HG02938 (cell line): ENCODE measurements around the gene GJA8.
"Not testable (repeated sequence)": the region's sequence is repeated elsewhere in the genome, so short reads cannot be mapped to it uniquely, and the experiment has no call there.

Experiments used
- ATAC-seq: cut with Tn5 transposase; IDR thresholded peaks from one replicate; pipeline ENCODE4 v1.9.1; 2021; ENCODE audit warnings: mild to moderate bottlenecking, moderate library complexity; ENCODE audit not compliant: unreplicated experiment

GJA8 gene

DNA sequence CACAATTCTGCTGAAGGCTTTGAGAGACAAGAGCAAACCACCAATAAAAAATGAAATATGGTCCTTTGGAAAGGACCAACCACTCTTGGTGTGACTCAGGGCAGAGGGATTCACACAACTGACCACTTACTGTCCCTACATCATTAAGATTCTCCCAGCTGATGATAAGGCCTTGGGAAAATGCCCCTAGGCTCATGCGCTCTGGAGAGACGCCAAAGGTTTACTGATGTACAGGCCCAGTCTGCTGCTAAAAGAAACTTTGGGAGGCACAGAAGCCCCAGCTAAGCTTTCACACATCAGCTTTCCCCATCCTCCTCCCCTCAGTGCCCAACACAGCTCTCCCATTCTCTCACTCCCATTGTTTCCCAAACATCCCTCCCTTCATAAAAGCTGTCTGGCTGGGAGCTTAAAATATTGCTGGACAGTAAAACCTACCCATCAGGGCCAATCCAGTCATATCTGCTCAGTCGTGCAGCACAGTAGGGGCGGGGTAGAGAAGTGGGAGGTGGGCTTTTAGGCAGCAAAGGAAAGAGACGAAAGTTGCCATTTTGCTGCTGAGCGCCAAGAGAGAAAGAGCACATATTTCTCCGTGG, at the start of gene GJA8:
TSS of gene GJA8 (plus strand) at position 543 of the 593 bp plus-strand sequence. CDS start 5,161 bp downstream, outside the sequence.
- no peak for ATAC-seq

DNA sequence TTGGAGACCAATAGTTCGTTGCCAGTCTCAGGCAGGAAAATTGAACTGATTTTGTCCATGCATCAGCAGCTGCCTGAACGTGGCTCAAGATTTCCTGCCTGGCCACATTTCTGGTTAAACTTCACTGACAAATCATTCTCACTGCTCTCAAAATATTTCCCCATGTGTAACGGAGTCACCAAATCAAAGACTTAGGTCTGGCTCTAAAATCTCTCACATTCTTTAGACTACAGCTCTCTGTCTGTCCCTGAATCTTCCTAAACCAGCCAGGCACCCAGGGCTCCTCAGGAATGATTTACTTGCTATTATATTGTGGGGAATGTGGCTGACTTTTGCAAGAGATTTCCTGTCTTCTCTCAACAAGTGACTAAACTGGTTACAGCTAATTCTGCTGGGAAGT, 49.2 kb upstream of the GJA8 start:
- no peak for ATAC-seq

DNA sequence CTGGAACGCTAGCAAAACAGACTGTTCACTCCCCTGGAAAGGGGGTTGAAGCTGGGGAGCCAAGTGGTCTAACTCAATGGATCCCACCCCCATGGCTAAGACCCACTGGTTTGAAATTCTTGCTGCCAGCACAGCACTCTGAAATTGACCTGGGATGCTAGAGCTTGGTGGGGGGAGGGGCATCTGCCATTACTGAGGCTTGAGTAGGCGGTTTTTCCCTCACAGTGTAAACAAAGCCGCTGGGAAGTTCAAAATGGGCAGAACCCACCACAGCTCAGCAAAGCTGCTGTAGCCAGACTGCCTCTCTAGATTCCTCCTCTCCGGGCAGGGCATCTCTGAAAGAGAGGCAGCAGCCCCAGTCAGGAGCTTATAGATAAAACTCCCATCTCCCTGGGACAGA, 47.6 kb upstream of the GJA8 start:
- not testable (repeated sequence) for ATAC-seq

DNA sequence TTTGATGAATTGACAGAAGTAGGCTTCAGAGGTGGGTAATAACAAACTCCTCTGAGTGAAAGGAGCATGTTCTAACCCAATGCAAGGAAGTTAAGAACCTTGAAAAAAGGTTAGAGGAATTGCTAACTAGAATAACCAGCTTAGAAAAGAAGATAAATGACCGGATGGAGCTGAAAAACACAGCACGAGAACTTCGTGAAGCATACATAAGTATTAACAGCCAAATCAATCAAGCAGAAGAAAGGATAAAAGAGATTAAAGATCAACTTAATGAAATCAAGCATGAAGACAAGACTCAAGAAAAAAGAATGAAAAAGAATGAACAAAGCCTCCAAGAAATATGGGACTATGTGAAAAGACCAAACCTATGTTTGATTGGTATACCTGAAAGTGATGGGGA, 46.6 kb upstream of the GJA8 start:
- ATAC-seq, result not testable (repeated sequence)

DNA sequence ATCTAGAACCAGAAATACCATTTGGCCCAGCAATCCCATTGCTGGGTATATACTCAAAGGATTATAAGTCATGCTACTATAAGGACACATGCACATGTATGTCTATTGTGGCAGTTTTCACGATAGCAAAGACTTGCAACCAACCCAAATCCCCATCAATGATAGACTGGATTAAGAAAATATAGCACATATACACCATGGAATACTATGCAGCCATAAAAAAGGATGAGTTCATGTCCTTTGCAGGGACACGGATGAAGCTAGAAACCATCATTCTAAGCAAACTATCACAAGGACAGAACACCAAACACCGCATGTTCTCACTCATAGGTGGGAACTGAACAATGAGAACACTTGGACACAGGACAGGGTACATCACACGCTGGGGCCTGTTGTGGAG, 35.4 kb upstream of the GJA8 start:
- not testable (repeated sequence) for ATAC-seq

DNA sequence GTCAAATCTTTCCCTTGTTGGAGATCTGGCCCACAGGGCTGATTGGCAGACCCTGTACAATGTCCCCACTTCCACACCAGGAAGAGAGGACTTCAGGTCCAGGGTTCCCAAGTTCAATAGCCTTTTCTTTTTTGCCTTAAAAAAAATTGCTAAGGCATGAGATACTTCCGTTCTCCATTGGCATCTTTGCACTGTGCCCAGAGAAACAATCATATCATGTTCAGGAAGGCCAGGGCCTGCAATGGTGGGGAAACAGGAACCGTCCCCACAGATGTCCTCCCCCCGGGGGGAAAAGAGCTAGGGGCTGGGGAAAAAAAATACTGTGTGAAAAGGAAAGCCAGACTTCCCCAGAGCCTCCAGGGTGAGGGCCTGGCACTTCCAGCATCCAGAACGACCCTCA, 24.6 kb upstream of the GJA8 start:
- no peak for ATAC-seq

DNA sequence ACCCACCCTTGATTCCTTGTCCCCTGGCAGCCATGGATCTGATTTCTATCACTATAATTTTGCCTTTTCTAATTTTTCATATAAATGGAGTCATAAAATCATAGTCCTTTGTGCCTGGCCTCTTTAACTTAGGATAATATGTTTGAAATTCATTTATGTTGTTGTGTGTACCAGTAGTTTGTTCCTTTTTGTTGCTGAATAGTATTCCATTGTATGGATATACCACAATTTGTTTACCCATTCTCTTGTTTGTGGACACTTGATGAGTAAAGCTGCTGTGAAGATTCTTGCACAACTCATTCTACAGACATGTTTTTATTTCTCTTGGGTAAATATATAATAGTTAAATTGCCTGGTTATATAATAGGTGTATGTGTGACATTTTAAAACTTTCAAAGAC, 22.7 kb upstream of the GJA8 start:
- ATAC-seq, result no peak

DNA sequence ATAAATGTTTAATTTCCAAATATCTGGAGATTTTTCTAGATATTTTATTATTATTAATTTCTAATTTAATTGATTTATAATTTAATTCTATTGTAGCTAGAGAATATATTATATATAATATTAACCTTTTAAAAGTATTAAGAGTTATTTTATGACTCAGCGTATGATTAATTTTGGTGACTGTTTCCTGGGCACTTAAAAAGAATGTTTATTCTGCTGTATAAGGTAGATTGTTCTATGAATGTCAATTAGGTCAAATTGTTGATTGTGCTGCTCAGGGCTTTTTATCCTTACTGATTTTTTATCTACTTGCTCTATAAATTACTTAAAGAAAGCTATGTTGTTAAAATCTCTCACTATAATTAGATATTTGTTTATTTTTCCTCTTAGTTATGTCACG, 20.1 kb upstream of the GJA8 start:
- ATAC-seq, result no peak

DNA sequence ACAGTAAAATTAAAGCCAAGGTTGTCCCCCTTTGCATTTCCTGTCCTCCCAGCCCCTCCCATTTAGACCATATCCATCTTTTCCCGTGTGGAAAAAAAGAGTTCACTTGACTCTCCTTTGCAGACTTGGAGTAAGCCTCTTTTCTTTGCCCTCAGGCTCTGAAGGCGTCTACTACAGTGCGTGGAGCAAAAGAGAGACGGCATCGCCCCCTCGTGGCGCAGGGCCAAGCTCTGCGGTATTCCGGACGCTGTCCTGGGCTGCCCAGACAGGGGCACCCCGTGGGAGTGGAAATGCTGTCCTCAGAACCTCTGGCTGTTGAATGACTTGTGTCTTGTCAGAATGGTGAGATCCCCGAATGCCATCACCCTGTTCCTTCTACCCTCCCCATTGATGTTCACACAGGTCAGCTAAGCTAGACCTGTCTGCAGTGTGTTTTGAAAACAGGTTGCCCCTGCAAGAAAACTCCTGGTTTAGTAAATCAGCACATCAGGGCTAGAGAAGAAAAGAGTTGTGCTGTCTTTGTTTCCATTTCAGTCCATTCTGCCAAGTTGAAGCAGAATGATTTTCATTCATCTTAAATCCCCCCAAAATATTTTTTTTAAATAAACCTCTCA, 12.3 kb upstream of the GJA8 start:
- no peak for ATAC-seq

DNA sequence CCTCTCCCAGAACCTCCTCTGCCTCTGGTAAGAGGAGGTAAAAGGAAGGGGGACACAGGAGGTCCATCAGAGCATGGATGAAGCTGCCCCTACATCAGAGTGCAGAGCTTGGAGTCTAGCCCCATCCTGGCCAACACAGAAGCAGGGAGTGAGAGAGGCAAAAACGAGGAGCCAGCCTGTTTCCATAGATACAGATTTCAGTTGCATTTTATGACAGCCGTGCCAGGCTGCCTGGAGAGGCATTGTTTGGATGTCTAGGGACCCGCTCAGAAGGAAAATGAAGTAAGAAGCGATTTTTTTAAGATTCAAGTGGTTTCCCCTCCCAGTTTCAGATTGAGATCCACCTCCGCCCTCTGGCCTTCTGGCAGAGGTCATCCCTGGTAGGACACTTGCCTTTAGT, 11.5 kb upstream of the GJA8 start:
- ATAC-seq, result no peak

DNA sequence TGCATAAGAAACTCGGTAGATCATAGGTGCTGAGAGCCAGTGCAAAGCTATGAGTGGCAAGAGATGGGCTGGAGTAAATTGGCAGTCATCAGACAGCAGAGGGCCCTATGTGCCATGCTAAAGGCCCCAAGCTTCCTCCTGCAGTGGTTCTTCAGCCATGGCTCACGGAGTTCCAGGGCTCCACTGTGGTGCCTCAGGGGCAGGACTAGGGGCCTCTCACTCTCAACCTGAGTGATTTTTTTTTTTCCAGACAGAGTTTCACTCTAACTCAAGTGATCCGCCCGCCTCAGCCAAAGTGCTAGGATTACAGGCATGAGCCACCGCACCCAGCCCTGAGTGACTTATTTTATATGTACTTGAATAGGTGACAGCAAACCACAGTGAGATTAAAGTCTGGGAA, 10.4 kb upstream of the GJA8 start:
- ATAC-seq, result no peak

DNA sequence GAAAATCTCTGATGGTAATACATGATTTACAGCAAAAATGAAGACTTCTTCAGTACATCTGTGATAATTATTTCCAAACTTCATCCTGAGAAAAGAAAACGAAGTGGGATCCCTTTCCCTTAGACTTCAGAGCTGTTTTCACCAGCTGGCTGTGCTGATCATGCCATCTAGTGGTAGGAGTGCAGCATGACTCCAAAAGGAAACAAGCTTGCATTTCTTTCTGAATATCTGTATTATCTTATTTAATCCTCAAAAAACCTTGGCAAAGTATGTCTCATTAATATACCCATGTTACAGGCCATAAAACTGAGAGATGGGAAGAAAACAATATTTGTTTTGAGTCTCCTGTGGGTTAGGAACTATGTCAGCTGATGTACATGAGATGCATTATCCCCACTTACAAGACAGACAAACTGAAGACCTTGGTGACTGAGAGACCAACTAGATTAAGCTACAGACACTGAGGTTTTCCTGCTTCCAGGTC, 9.8 kb upstream of the GJA8 start:
- no peak for ATAC-seq

DNA sequence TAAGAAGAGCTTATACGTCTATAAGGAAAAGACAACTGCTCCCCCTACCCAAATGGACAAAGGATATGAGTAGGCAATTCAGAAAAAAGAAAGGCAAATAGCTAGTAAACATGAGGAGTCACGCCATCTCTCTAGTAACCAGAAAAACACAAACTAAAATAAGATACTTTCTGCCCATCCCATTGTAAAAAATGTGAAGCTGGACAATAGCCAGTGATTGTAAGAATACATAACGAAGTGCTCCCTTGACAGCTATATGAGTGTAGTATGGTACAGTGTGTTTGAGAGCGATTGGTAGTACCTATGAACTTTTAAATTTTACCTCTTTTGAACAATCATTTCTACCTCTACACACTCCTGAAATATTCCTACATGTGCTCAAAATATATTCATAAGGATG, 7.5 kb upstream of the GJA8 start:
- no peak for ATAC-seq

DNA sequence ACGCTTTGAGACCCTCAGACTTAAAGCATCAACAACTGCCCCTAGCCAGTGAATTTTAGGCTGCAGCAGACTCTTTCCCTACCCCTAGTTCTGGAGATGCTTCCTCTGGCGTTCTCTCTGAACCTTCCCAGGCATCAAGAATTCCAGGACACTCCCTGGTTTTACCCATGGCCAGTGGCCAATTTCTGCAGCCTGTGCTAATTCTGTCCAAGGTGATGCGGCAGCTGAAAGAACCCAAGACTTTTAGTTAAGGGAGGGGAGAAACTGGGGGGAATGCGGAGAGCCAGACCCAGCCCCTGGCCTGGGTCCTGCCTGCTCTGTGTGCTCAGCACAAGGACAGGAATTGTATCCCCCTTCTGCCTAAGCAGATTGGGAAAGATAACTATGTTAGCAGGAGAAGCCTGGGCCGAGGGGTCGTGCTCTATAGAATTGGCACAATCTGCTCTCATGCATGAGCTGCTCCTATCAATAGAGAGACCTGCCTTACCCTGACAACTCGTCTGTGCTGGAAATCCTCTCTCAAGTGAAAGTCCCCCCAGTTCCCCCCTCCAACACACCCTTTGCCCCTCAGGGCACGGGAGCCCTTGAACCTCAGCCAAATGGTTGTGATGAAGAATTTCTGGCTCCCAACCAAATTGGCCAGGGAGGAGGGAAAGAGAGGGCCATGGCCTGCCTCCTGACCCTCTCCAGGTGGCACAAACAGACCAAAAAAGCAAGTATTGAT, 5.4 kb upstream of the GJA8 start:
- no peak for ATAC-seq

DNA sequence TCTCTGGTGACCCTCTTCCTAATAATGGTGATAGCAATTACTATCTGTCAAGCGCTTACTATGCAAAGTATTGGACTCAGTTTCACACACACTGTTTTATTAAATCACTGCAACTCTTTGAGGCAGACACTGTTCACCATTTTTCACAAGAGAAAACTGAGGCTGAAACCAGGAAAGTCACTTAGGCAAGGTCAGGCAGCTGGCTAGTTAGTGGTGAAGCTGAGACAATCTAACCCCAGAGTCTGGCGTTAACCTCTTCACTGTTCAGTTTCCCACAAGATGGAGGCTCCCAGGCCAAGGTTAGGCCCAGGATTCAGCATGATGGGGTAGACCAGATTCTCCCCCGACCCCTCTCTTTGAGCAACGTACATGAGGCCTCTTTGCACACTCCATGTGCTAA, 4.8 kb upstream of the GJA8 start:
- ATAC-seq, result no peak

DNA sequence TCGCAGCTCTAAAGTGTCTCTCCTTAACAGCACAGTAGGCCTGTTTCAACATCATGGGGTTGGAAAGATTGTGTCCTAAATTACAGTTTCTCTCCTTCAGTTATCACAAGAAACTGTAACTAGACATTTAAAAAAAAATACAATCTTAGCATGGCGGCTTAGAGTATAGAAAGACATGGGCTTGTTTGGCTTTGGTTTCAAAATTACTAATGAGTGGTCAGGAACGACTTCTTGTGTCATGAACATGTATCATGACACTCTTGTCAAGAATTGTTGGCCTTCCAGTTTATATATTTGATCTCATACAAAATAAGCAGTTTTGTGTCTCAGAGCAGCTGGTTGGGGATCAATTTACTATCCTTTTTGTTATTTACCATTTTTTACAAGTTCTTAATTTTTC, 2.1 kb downstream of the GJA8 start:
- ATAC-seq, result no peak

DNA sequence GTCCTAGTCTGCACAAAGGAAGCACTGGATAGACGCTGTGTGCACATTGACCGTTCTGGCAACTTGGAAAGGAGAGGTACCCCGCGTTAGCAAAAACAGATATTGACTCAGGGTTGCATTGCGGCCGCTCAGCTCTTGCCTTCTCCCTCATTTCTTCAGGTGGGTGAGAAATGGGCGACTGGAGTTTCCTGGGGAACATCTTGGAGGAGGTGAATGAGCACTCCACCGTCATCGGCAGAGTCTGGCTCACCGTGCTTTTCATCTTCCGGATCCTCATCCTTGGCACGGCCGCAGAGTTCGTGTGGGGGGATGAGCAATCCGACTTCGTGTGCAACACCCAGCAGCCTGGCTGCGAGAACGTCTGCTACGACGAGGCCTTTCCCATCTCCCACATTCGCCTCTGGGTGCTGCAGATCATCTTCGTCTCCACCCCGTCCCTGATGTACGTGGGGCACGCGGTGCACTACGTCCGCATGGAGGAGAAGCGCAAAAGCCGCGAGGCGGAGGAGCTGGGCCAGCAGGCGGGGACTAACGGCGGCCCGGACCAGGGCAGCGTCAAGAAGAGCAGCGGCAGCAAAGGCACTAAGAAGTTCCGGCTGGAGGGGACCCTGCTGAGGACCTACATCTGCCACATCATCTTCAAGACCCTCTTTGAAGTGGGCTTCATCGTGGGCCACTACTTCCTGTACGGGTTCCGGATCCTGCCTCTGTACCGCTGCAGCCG, 5.4 kb downstream of the GJA8 start:
- ATAC-seq, result no peak

DNA sequence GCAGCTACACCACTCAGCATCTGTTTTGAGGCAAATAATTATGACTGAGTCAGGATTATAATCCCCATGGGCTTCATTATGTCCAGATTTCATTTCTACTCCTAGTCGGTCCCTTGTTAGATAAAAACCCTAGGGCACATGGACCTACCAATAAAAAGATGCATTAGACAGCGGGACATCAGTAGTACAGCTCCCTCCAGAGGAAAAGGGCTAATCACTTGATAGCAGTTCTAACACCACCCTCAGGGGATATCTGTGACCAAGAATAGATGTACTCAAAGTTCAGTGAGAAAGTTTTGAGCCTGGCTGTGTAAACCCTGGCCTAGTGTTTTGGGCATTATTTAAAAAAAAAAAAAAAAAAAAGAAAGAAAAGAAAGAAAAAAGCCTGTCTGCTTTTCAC, 10.0 kb downstream of the GJA8 start:
- ATAC-seq, result no peak

DNA sequence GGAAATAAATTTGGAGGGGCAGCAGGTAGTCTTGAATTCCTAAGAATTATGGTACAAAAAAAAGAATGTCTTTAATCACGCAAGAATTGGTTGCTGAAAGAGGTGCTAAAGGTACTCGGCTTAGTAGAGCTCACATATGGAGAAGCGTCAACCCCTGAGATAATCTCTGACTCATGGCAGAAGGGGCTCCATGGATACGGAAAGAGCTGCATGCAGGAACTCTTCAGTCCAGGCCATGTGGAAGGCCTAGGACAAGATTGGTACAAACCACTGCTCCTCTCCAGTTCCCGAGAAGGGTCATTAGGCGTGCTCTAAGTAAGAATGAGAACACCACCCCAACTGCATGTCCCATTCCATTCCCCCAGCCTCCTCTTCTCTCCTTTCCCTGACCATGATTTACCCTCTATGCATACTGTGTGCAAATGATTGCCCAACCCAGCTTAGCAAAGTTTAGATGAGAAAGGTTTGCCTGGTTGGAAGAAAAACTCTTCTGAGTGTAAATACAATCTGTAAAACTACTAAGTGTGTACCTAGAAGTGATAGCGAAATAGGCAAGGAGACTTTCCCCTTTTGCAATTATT, 10.9 kb downstream of the GJA8 start:
- no peak for ATAC-seq

DNA sequence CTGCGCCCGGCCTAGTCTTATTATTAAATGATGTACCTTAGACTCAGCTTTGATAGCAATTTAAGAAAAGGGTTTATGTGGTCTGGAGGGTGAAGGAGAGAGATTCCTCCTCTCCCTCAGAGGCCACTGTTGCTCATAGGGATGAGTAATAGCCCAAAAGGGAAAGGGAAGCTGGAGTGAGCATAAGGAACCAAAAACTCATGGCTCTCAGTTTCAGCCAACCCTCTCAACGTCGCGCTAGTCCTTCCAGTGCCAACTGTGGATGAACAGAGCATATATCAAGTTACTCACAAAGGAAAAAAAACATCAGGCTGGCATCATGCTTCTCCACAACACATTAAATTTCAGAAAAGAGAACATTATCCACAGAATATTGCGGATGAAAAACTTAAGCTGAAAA, 17.3 kb downstream of the GJA8 start:
- no peak for ATAC-seq

DNA sequence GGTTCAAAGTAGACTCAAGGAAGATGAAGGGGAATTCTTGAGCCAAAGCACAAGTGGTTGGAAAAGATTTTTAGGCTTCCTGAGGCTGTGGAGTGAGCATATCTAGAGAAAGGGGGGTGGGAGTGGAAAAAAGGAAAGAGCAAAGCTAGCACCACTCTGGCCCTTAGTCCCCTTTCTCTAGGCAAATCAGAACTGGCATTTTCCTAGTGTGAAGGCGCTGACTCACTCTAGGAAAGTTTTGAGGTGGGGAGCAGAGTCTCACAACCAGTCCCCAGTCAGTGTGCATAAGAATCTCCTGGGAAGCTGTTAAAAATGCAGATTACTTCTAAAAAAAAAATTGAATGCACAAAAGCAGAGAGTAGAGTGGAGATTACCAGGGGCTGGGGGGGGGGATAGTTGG, 22.2 kb downstream of the GJA8 start:
- ATAC-seq, result no peak
